HG02588 (cell line): ENCODE data around the gene ITGA11.

Experiments
- ATAC-seq: cut with Tn5 transposase; IDR thresholded peaks from one replicate; pipeline ENCODE4 v1.9.1; 2021; ENCODE audit warnings: mild to moderate bottlenecking, moderate library complexity; ENCODE audit not compliant: unreplicated experiment

ITGA11 gene

GRCh38 chr15:68449389-68449788 is 17.4 kb upstream of the ITGA11 start:
- no peak for ATAC-seq

- no peak for ATAC-seq
These were observed 16.2 kb upstream of the ITGA11 start for GRCh38 chr15:68447976-68448755.

GRCh38 chr15:68447209-68447608 is 15.2 kb upstream of the ITGA11 start:
- ATAC-seq: no peak

- ATAC-seq: no peak
These were observed 13.4 kb upstream of the ITGA11 start for GRCh38 chr15:68445351-68445750.

- no peak for ATAC-seq
These were observed 12.4 kb upstream of the ITGA11 start for GRCh38 chr15:68444336-68444735.

GRCh38 chr15:68442903-68443302 is 10.9 kb upstream of the ITGA11 start:
- no peak for ATAC-seq

GRCh38 chr15:68442041-68442440 is 10.1 kb upstream of the ITGA11 start:
- ATAC-seq: no peak

- ATAC-seq: no peak
These were observed 9.2 kb upstream of the ITGA11 start for GRCh38 chr15:68441045-68441743.

GRCh38 chr15:68440136-68440535 is 8.2 kb upstream of the ITGA11 start:
- ATAC-seq: no peak

GRCh38 chr15:68439506-68439905 is 7.5 kb upstream of the ITGA11 start:
- no peak for ATAC-seq

- no peak for ATAC-seq
These were observed 4.7 kb upstream of the ITGA11 start for GRCh38 chr15:68436680-68437079.

- ATAC-seq: no peak
These were observed 4.0 kb upstream of the ITGA11 start for GRCh38 chr15:68435966-68436365.

- ATAC-seq: no peak
These were observed 2.1 kb upstream of the ITGA11 start for GRCh38 chr15:68434021-68434420.

GRCh38 chr15:68433551-68433950 is 1.6 kb upstream of the ITGA11 start:
- ATAC-seq: no peak

GRCh38 chr15:68432441-68433064 is 590 bp upstream of the ITGA11 start:
- ATAC-seq: no peak

- no peak for ATAC-seq
These were observed 749 bp downstream of the ITGA11 start for GRCh38 chr15:68431037-68431791.

- no peak for ATAC-seq
These were observed 1.4 kb downstream of the ITGA11 start for GRCh38 chr15:68430471-68431036.

- no peak for ATAC-seq
These were observed 2.1 kb downstream of the ITGA11 start for GRCh38 chr15:68429691-68430470.

GRCh38 chr15:68428431-68428940 is 3.5 kb downstream of the ITGA11 start:
- ATAC-seq: no peak

GRCh38 chr15:68427963-68428362 is 4.0 kb downstream of the ITGA11 start:
- no peak for ATAC-seq
